Activated B cell treated with CpG ODN at 0.5 μM for 24 hours (primary cell): Measurements from ENCODE around the gene MIEF1. TPM values are rescaled to one million over a fixed set of nuclear protein-coding genes. Genes with fewer than 3 reads are reported as not detected.
A peak's percentile ranks its signal among the peaks of the same experiment; 100 is the strongest.

Experiments
- ATAC-seq: fragments of 200-7000 bp; cut with Tn5 transposase; one replicate; pipeline ENCODE4 v1.10.0; 2021; ENCODE audit warnings: low read depth, mild to moderate bottlenecking, moderate library complexity
- CTCF ChIA-PET: fragments of 350-600 bp; sonication (Branson Sonifier 250); formaldehyde crosslinking; loops from one replicate; lab custom pipeline; 2021; ENCODE audit warnings: antibody characterized with exemption; lab: Charles Lee
- POLR2A ChIA-PET: fragments of 350-600 bp; sonication (Branson Sonifier 250); formaldehyde crosslinking; loops from one replicate; lab custom pipeline; 2021; ENCODE audit warnings: antibody characterized with exemption; lab: Charles Lee
- DNase-seq: peaks from one replicate; pipeline ENCODE4 v3.0.0; 2022
- H3K27ac Mint-ChIP-seq: one replicate; pipeline ENCODE4 v1.8.0; 2020; ENCODE audit warnings: mixed read lengths
- H3K27me3 Mint-ChIP-seq: one replicate; pipeline ENCODE4 v1.8.0; 2021; ENCODE audit warnings: mixed read lengths
- H3K36me3 Mint-ChIP-seq: one replicate; pipeline ENCODE4 v1.8.0; 2021; ENCODE audit warnings: low read depth, mixed read lengths
- H3K4me1 Mint-ChIP-seq: one replicate; pipeline ENCODE4 v1.8.0; 2021; ENCODE audit warnings: mixed read lengths
- H3K4me3 Mint-ChIP-seq: one replicate; pipeline ENCODE4 v1.8.0; 2020; ENCODE audit warnings: mild to moderate bottlenecking, mixed read lengths
- H3K9me3 Mint-ChIP-seq: one replicate; pipeline ENCODE4 v1.8.0; 2020; ENCODE audit warnings: mixed read lengths
- CTCF ChIP-seq: fragments of 200-600 bp; IDR thresholded peaks from one replicate; pipeline ENCODE4 v1.8.0; 2022; ENCODE audit warnings: antibody characterized with exemption, mild to moderate bottlenecking
- intact Hi-C: fragments of 100-400 bp; cut with micrococcal nuclease; formaldehyde crosslinking; loops from one replicate; pipeline ENCODE4 v1.15.1; 2024
- total RNA-seq: library from RNA; stranded (reverse); gene quantifications from 2 replicates; pipeline ENCODE4 v1.2.3, GENCODE V29; 2022

Gene MIEF1
- total RNA-seq, 1 donor from 2014 or later, result 41.3 TPM

- Mint-ChIP-seq H3K9me3 (no peaks in the 10 kb centered on the region), H3K36me3 (peaks cover 59% of the 10 kb centered on the region), H3K27ac (peak overlapping the region; percentile 85), H3K4me3 (peak overlapping the region; percentile 74), H3K27me3 (no peaks in the 10 kb centered on the region), H3K4me1 (peaks cover 83% of the 10 kb centered on the region)
- TF ChIP-seq CTCF, result no peak
- ATAC-seq (no peak), DNase-seq (no peak)
- intact Hi-C loops, result loop anchor here (1.0 to 2.0 kb wide), 5 partner anchors 34 to 359 kb away; partner anchors contain the start of gene TAB1
- ChIA-PET CTCF (interaction anchor here (0.7 to 4.8 kb wide), 37 partner anchors 9 to 818 kb away, joined by 3 to 42 read pairs (median 5); partner anchors contain the start of genes ATF4, RPL3, SYNGR1 and TAB1), POLR2A (interaction anchor here (0.5 to 6.6 kb wide), 25 partner anchors 9 to 520 kb away, joined by 3 to 111 read pairs (median 4); partner anchors contain the start of genes ATF4, MIEF1, RPL3 and TAB1)
These were observed 27.4 kb downstream of the MIEF1 start for GRCh38 chr22:39529487-39529851.

GRCh38 chr22:39530116-39530515 lies 28.0 kb downstream of the MIEF1 start:
- POLR2A ChIA-PET, result interaction anchor here (0.6 to 6.6 kb wide), 11 partner anchors 10 to 816 kb away, joined by 3 to 111 read pairs (median 4); partner anchors contain the start of genes ATF4, MIEF1, RPL3 and TAB1
- no peak for ATAC-seq
- TF ChIP-seq CTCF, result no peak

GRCh38 chr22:39530692-39531331 lies 28.7 kb downstream of the MIEF1 start:
- ATAC-seq (no peak), DNase-seq (no peak)
- intact Hi-C loops, result loop anchor here (5.0 kb wide), 2 partner anchors 659 to 881 kb away; partner anchors contain the start of gene CBX6
- peaks cover 47% of the 10 kb centered on the region for H3K36me3 Mint-ChIP-seq
- no peak for TF ChIP-seq CTCF
- H3K4me3 Mint-ChIP-seq, result peak overlapping the region; percentile 96
- H3K4me1 Mint-ChIP-seq, result peaks cover 69% of the 10 kb centered on the region
- no peaks in the 10 kb centered on the region for H3K9me3 Mint-ChIP-seq
- ChIA-PET POLR2A (interaction anchor here (0.5 to 6.6 kb wide), 13 partner anchors 8 to 555 kb away, joined by 3 to 111 read pairs (median 4); partner anchors contain the start of genes ATF4, MIEF1, RPL3 and TAB1), CTCF (interaction anchor here (0.7 to 4.8 kb wide), 16 partner anchors 10 to 513 kb away, joined by 3 to 42 read pairs (median 3); partner anchors contain the start of genes ATF4 and RPL3)
- peak overlapping the region; percentile 69 for H3K27ac Mint-ChIP-seq
- no peaks in the 10 kb centered on the region for H3K27me3 Mint-ChIP-seq

More at GRCh38 chr22:39530116-39530515, 28.0 kb downstream of the MIEF1 start:
- peaks cover 76% of the 10 kb centered on the region for H3K4me1 Mint-ChIP-seq
- DNase-seq, result no peak
- peaks cover 53% of the 10 kb centered on the region for H3K36me3 Mint-ChIP-seq
- CTCF ChIA-PET, result interaction anchor here (0.7 to 4.8 kb wide), 15 partner anchors 10 to 502 kb away, joined by 3 to 42 read pairs (median 7); partner anchors contain the start of genes ATF4 and RPL3
- intact Hi-C loops, result loop anchor here (5.0 kb wide), 2 partner anchors 658 to 882 kb away; partner anchors contain the start of gene CBX6
- no peaks in the 10 kb centered on the region for H3K27me3 Mint-ChIP-seq
- peak overlapping the region; percentile 85 for H3K27ac Mint-ChIP-seq
- H3K9me3 Mint-ChIP-seq, result no peaks in the 10 kb centered on the region
- peak overlapping the region; percentile 74 for H3K4me3 Mint-ChIP-seq

- ATAC-seq, result peak; percentile 85
- peak; percentile 94 for DNase-seq
- peaks cover 56% of the 10 kb centered on the region for H3K4me1 Mint-ChIP-seq
- H3K27me3 Mint-ChIP-seq, result no peaks in the 10 kb centered on the region
- H3K9me3 Mint-ChIP-seq, result no peaks in the 10 kb centered on the region
- intact Hi-C loops, result loop anchor here (1.0 to 5.0 kb wide), 9 partner anchors 12 to 880 kb away; partner anchors contain the start of genes ADSL, ATF4, CBX6 and MIEF1
- peak within 1 kb of the TSS; percentile 96 for H3K4me3 Mint-ChIP-seq
- TF ChIP-seq CTCF, result no peak
- H3K27ac Mint-ChIP-seq, result peak within 1 kb of the TSS; percentile 94
- ChIA-PET POLR2A (interaction anchor here (0.6 to 6.6 kb wide), 12 partner anchors 8 to 1342 kb away, joined by 3 to 111 read pairs (median 4); partner anchors contain the start of genes ATF4, CBX6, RPL3 and TAB1), CTCF (interaction anchor here (0.6 to 6.9 kb wide), 5 partner anchors 18 to 698 kb away, joined by 3 to 154 read pairs (median 3); no protein-coding TSS in a partner anchor)
- peaks cover 40% of the 10 kb centered on the region for H3K36me3 Mint-ChIP-seq
These were observed 30.4 kb downstream of the MIEF1 start, which contains the start of gene RPS19BP1 for GRCh38 chr22:39532215-39533073. TSS of gene RPS19BP1 (minus strand) at chr22:39532748. CDS start at chr22:39532738, 10 bp downstream.
